Stimulated activated CD4-positive, alpha-beta T cell treated with anti-CD3 and anti-CD28 coated beads, Interleukin-4, amount 100 ng/mL, for 4 hours (primary cell): ENCODE data around the gene AP5S1.

Experiments
- DNase-seq, 2 experiments: peaks; one replicate each; pipeline ENCODE4 v3.0.0-alpha.2; 2020

The AP5S1 gene

GRCh38 chr20:3846740-3847428 lies 26.5 kb downstream of the AP5S1 start, which contains the start of gene MAVS:
Gene MAVS (plus strand): TSS chr20:3846834. CDS start chr20:3854625, 7,791 bp downstream.
- DNase-seq: peak; percentile 78 to 87

GRCh38 chr20:3847429-3847940 lies 27.1 kb downstream of the AP5S1 start:
- DNase-seq: no peak

GRCh38 chr20:3848565-3848964 lies 28.2 kb downstream of the AP5S1 start:
- DNase-seq: no peak

GRCh38 chr20:3854462-3854871 lies 34.1 kb downstream of the AP5S1 start:
- no peak for DNase-seq

- DNase-seq: no peak
Observed at GRCh38 chr20:3857405-3857804, 37.1 kb downstream of the AP5S1 start.

- DNase-seq: no peak
Observed at GRCh38 chr20:3858689-3859088, 38.3 kb downstream of the AP5S1 start.

GRCh38 chr20:3861191-3861590 lies 40.8 kb downstream of the AP5S1 start:
- DNase-seq: no peak

- DNase-seq: no peak
Observed at GRCh38 chr20:3862333-3862732, 42.0 kb downstream of the AP5S1 start.

- DNase-seq: no peak
Observed at GRCh38 chr20:3863317-3863716, 43.0 kb downstream of the AP5S1 start.

- DNase-seq: no peak
Observed at GRCh38 chr20:3864518-3864917, 44.2 kb downstream of the AP5S1 start.

GRCh38 chr20:3865152-3865886 lies 45.0 kb downstream of the AP5S1 start:
- no peak for DNase-seq

GRCh38 chr20:3865887-3866407 lies 45.6 kb downstream of the AP5S1 start:
- no peak for DNase-seq

- no peak for DNase-seq
Observed at GRCh38 chr20:3866464-3866863, 46.1 kb downstream of the AP5S1 start.

GRCh38 chr20:3867802-3868201 lies 47.5 kb downstream of the AP5S1 start:
- DNase-seq: no peak

GRCh38 chr20:3869839-3870634 lies 49.7 kb downstream of the AP5S1 start:
- DNase-seq: no peak

- no peak for DNase-seq
Observed at GRCh38 chr20:3871550-3872265, 51.4 kb downstream of the AP5S1 start.

GRCh38 chr20:3873507-3873906 lies 53.2 kb downstream of the AP5S1 start:
- no peak for DNase-seq

GRCh38 chr20:3874194-3874844 lies 54.0 kb downstream of the AP5S1 start:
- DNase-seq: no peak

GRCh38 chr20:3875378-3875974 lies 55.1 kb downstream of the AP5S1 start:
- DNase-seq: no peak

GRCh38 chr20:3876000-3876399 lies 55.7 kb downstream of the AP5S1 start:
- no peak for DNase-seq

- DNase-seq: no peak
Observed at GRCh38 chr20:3876676-3877075, 56.3 kb downstream of the AP5S1 start.
